Upper lobe of left lung (tissue), 4 donors: ENCODE measurements around the gene FBXO10.

ENCODE experiments used
- EP300 ChIP-seq, 4 donors: sonication (generic); formaldehyde crosslinking; IDR thresholded peaks; one replicate each; pipeline ENCODE4 v1.5.1; 2017; ENCODE audit warnings: antibody characterized with exemption in 4 of 4, control low read depth in 2 of 4
- TF ChIP-seq, protein P1 (sequence below), 6 experiments: fragments of 450-650 bp in 4 of 6; fragments of 200-600 bp in 2 of 6; sonication (generic) in 2 of 6; IDR thresholded peaks; one replicate each; pipeline ENCODE4 v1.5.1; 2016 to 2019; ENCODE audit warnings: antibody characterized with exemption in 6 of 6

DNA sequence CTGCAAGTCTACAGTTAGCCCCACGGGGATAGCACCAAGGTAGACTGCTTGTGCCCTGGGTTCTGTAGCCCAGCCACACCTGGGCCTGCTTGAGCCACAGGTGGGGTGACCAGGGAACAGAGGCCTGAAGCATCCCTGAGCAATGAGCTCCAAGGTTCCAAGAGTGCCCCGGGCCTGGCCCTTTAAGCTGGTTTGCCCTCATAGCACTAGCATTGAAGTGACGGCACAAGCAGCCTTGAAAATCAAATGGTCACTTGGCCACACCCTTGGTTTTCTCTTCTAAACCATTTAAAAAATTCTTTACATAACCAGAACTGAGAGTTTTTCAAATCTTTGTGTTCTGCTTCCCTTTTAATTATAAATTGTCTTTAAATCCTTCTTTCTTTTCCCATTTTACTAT is 24.7 kb downstream of the FBXO10 start:
- TF ChIP-seq, protein P1, sequence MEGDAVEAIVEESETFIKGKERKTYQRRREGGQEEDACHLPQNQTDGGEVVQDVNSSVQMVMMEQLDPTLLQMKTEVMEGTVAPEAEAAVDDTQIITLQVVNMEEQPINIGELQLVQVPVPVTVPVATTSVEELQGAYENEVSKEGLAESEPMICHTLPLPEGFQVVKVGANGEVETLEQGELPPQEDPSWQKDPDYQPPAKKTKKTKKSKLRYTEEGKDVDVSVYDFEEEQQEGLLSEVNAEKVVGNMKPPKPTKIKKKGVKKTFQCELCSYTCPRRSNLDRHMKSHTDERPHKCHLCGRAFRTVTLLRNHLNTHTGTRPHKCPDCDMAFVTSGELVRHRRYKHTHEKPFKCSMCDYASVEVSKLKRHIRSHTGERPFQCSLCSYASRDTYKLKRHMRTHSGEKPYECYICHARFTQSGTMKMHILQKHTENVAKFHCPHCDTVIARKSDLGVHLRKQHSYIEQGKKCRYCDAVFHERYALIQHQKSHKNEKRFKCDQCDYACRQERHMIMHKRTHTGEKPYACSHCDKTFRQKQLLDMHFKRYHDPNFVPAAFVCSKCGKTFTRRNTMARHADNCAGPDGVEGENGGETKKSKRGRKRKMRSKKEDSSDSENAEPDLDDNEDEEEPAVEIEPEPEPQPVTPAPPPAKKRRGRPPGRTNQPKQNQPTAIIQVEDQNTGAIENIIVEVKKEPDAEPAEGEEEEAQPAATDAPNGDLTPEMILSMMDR (IDR thresholded peaks at IDR 0.05) = no peak
- TF ChIP-seq EP300 (IDR thresholded peaks at IDR 0.05) = no peak
